Fibroblast of pulmonary artery (primary cell): ENCODE results near the gene CALHM2.

Experiments used
- DNase-seq: peaks from one replicate; pipeline ENCODE4 v3.0.0-alpha.2; 2010; ENCODE audit warnings: low read depth
- H3K4me3 ChIP-seq: replicated peaks from 2 replicates; pipeline ENCODE4 v1.5.1; 2011; ENCODE audit warnings: low read depth, mild to moderate bottlenecking, control low read depth, low read length, moderate library complexity
- CTCF ChIP-seq: IDR thresholded peaks from 2 replicates; pipeline ENCODE4 v1.5.1; 2011; ENCODE audit warnings: mild to moderate bottlenecking, control low read depth, low read length, inconsistent platforms; ENCODE audit errors: missing control alignments

Gene CALHM2

GRCh38 chr10:103457176-103457712, 5.1 kb upstream of the CALHM2 start:
- no peak overlapping the region for H3K4me3 ChIP-seq
- TF ChIP-seq CTCF = no peak
- no peak for DNase-seq

- no peak for DNase-seq
- H3K4me3 ChIP-seq = no peak overlapping the region
Measured at GRCh38 chr10:103456074-103456660, 4.0 kb upstream of the CALHM2 start.

GRCh38 chr10:103455235-103455634, 3.1 kb upstream of the CALHM2 start:
- no peak overlapping the region for H3K4me3 ChIP-seq
- DNase-seq = no peak
- TF ChIP-seq CTCF = no peak

More at GRCh38 chr10:103456074-103456660, 4.0 kb upstream of the CALHM2 start:
- no peak for TF ChIP-seq CTCF

GRCh38 chr10:103454026-103454425, 1.9 kb upstream of the CALHM2 start:
- DNase-seq = no peak
- no peak overlapping the region for H3K4me3 ChIP-seq
- no peak for TF ChIP-seq CTCF

GRCh38 chr10:103452506-103453230, 498 bp upstream of the CALHM2 start:
- no peak for DNase-seq
- TF ChIP-seq CTCF = no peak
- H3K4me3 ChIP-seq = peak overlapping the region; percentile 74

- no peak for TF ChIP-seq CTCF
- peak; percentile 42 for DNase-seq
- peak overlapping the region; percentile 74 for H3K4me3 ChIP-seq
Measured at GRCh38 chr10:103451091-103451813, 918 bp downstream of the CALHM2 start.
